ENCODE data around the gene CHAD.

DNA sequence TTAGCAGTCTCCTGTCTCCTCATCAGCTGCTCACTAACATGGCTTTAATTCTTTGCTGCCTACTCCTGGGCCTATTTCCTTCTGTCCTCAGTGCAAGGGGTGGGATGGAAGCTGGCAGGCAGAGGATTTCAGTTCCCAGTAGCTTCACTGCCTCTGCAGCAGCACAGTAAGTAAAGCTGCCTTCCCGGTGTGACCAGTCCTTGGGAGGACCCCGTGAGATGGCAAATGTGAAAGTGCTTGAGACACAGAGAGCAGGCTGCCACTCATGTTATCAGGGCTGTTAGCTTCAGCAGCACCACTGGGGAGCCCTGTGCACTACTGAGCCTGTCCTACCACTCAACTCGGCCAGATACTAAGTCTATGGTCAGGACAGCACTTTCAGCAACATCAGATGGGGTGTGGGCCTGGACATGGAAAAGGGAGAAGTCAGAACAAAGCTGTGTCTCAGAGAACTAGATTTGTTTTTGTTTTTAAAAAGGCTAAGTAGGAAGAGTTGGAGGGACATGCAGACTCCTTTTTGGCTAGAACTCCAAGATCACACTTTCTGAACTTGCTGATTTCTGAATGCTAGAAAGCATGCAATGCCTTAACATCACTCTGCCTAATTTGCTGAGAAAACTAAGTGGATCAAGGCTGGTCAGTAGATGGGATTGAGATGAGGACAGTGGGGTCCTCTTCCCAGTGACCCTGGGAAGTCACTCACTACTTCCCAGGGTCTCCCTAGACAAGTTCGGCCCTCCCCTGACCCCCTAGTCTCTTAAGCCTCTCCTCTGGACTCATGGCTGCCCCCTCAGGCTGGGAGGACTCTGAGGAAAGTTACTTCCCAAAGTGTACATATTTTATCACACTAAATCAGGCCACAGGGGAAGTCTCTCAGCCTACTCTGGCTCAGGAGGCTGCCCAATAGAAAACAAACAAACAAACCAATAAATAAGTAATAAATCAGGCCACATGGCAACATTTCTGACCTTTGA lies 41.6 kb downstream of the CHAD start:
- TF ChIP-seq YY1 (IDR thresholded peaks at IDR 0.05; ENCODE audit: insufficient read depth, insufficient read length): no peak
- no peak for TF ChIP-seq SUZ12 (IDR thresholded peaks at IDR 0.05; ENCODE audit: extremely low read depth, insufficient read depth, insufficient read length)
